Left ventricle myocardium inferior (tissue), 1 donor: Measurements from ENCODE around the gene TMA7. TPM values are rescaled to one million over a fixed set of nuclear protein-coding genes. Genes with fewer than 3 reads are reported as not detected.

Source experiments
- DNase-seq: peaks from one replicate; pipeline ENCODE4 v3.0.0-alpha.2; 2020
- H3K27ac ChIP-seq: fragments of 200-600 bp; replicated peaks from 2 replicates; pipeline ENCODE4 v1.8.0; 2021
- H3K27me3 ChIP-seq: fragments of 200-600 bp; 2 replicates; pipeline ENCODE4 v1.8.0; 2021; ENCODE audit warnings: low read depth
- H3K36me3 ChIP-seq: fragments of 200-600 bp; 2 replicates; pipeline ENCODE4 v1.8.0; 2021
- H3K4me1 ChIP-seq: fragments of 200-600 bp; 2 replicates; pipeline ENCODE4 v1.8.0; 2021
- H3K4me3 ChIP-seq: fragments of 200-600 bp; 2 replicates; pipeline ENCODE4 v1.8.0; 2021; ENCODE audit warnings: mild to moderate bottlenecking, moderate library complexity
- H3K9me3 ChIP-seq: fragments of 200-600 bp; replicated peaks from 2 replicates; pipeline ENCODE4 v1.8.0; 2021
- intact Hi-C: fragments of 100-400 bp; cut with micrococcal nuclease; formaldehyde crosslinking; loops from one replicate; pipeline ENCODE4 v1.11.0; 2022
- total RNA-seq: library from RNA; stranded (reverse); fragmentation: NEBNext Ultra II Directional; extraction: Animal tissue kit (Norgen Biotek cat#: 25700); gene quantifications from one replicate; pipeline ENCODE4 v1.2.1, GENCODE V29; 2021
- TF ChIP-seq, protein P1 (sequence below): fragments of 200-600 bp; IDR thresholded peaks from 2 replicates; pipeline ENCODE4 v1.8.0; 2021; ENCODE audit warnings: antibody characterized with exemption, mild to moderate bottlenecking, borderline replicate concordance
- donor health status: DM: no; HTN: yes; CAD: no; lungs with severe emphysema.

Gene TMA7
- total RNA-seq, 1 donor from 2014 or later: 258 TPM

DNA sequence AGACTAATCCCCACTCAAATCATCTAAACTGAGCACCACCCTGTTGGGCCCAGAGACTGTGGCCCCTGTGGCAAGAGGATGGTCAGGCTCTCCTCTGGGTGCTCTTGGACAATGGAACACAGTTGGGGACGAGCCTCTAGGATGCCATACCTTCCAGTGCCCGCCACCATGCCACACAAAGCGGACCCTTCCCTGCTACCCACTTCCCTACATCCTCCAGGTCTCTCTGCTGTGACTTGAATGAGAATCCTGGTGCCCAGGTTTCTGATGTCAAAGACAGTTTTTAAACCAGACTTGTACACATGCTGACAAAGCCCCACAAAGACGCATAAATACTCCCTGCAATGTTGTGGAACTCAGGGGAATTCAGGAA lies 4.8 kb upstream of the TMA7 start:
- Histone ChIP-seq H3K9me3 (no peaks in the 10 kb centered on the region), H3K4me3 (no peak overlapping the region), H3K27ac (peak overlapping the region; percentile 57), H3K36me3 (peaks cover 15% of the 10 kb centered on the region), H3K4me1 (peaks cover 34% of the 10 kb centered on the region), H3K27me3 (no peaks in the 10 kb centered on the region)
- intact Hi-C loops: loop anchor here (5.0 to 10.0 kb wide), 2 partner anchors 33 to 160 kb away; no protein-coding TSS in a partner anchor
- no peak for DNase-seq
- TF ChIP-seq, protein P1, sequence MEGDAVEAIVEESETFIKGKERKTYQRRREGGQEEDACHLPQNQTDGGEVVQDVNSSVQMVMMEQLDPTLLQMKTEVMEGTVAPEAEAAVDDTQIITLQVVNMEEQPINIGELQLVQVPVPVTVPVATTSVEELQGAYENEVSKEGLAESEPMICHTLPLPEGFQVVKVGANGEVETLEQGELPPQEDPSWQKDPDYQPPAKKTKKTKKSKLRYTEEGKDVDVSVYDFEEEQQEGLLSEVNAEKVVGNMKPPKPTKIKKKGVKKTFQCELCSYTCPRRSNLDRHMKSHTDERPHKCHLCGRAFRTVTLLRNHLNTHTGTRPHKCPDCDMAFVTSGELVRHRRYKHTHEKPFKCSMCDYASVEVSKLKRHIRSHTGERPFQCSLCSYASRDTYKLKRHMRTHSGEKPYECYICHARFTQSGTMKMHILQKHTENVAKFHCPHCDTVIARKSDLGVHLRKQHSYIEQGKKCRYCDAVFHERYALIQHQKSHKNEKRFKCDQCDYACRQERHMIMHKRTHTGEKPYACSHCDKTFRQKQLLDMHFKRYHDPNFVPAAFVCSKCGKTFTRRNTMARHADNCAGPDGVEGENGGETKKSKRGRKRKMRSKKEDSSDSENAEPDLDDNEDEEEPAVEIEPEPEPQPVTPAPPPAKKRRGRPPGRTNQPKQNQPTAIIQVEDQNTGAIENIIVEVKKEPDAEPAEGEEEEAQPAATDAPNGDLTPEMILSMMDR: no peak

DNA sequence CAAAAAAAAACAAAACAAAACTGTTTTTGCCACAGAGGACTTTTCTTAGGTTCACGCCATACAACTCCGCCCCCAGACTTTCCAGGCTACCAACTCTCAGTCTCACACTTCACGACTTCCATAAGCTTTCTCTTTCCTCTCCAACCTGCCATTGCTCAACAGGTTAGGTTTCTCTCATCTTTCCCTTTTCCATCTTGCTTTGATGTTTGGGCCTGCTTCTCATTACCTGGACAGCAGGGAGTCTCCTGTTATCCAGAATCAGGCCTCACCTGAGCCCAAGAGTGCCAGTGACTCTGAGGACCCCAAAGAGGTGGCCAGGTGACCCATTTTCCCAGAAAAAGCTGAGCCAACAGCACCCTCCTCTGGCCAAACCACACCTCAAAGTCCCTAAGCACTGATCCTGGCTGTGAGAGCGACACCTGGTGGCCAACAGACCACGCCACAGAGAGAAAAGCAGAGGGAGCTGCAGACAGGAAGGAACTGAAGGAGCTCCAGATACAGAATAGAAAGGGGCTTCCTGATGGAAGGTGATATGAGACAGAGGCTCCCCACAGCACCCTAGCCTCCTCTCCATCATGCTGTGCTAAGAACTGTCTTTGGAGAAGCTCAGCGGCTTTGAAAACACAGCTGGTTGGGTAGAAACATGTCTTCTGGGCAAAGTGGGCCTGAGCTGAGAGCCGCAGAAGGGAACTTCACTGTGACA lies 4.1 kb upstream of the TMA7 start:
- Histone ChIP-seq H3K27ac (no peak overlapping the region), H3K9me3 (no peaks in the 10 kb centered on the region), H3K27me3 (no peaks in the 10 kb centered on the region), H3K4me1 (peaks cover 39% of the 10 kb centered on the region), H3K36me3 (peaks cover 15% of the 10 kb centered on the region), H3K4me3 (no peak overlapping the region)
- intact Hi-C loops: loop anchor here (5.0 to 10.0 kb wide), 2 partner anchors 34 to 161 kb away; no protein-coding TSS in a partner anchor
- peak; percentile 87 for DNase-seq
- TF ChIP-seq, protein P1: peak; percentile 100

DNA sequence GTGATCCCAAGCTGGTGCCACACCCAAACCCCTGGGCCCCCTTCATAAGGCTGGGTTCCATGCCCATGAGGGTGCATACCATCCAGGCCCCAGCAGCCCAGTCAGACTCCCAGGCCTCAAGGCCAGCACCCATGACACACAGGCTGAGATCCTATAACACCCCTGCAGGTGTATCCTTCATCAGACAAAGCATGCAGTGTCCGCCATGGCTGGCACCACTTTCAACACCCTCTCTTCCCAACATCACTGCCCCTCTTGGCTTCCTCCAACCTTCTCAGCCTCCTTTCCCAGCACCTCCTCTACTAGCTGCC lies 3.6 kb upstream of the TMA7 start:
- DNase-seq: no peak
- Histone ChIP-seq H3K27me3 (no peaks in the 10 kb centered on the region), H3K36me3 (peaks cover 16% of the 10 kb centered on the region), H3K4me1 (peaks cover 45% of the 10 kb centered on the region), H3K27ac (no peak overlapping the region), H3K9me3 (no peaks in the 10 kb centered on the region), H3K4me3 (no peak overlapping the region)
- TF ChIP-seq, protein P1: no peak
- intact Hi-C loops: loop anchor here (5.0 to 10.0 kb wide), 2 partner anchors 34 to 162 kb away; no protein-coding TSS in a partner anchor

GRCh38 chr3:48436855-48437254 lies 3.2 kb upstream of the TMA7 start:
- intact Hi-C loops: loop anchor here (5.0 to 10.0 kb wide), 2 partner anchors 35 to 162 kb away; no protein-coding TSS in a partner anchor
- Histone ChIP-seq H3K4me1 (peaks cover 49% of the 10 kb centered on the region), H3K9me3 (no peaks in the 10 kb centered on the region), H3K4me3 (no peak overlapping the region), H3K36me3 (peaks cover 18% of the 10 kb centered on the region), H3K27ac (no peak overlapping the region), H3K27me3 (no peaks in the 10 kb centered on the region)
- TF ChIP-seq, protein P1: no peak
- DNase-seq: no peak

DNA sequence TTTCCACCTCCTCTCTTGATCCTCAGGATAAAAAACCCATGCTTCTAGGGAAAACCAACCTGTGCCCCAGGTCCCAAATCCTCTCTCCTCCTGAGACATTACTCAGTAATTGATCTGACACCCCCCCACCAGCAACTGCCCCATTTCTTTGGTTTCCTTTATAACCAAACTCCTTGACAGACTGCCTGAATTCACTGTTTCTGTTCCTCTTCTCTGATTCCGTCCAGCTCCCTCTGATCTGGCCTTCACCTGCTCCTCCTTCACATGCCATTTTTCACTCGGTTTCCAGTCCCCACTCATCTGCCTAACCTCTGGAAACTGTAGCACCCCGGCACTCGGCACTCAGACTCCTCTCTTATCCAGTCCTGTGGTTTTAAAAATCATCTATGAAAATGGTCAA lies 2.2 kb upstream of the TMA7 start:
- intact Hi-C loops: loop anchor here (5.0 to 10.0 kb wide), 2 partner anchors 36 to 163 kb away; no protein-coding TSS in a partner anchor
- no peak overlapping the region for H3K4me3 ChIP-seq
- peaks cover 17% of the 10 kb centered on the region for H3K36me3 ChIP-seq
- H3K27ac ChIP-seq: no peak overlapping the region
- TF ChIP-seq, protein P1: no peak
- H3K9me3 ChIP-seq: no peaks in the 10 kb centered on the region
- no peaks in the 10 kb centered on the region for H3K27me3 ChIP-seq
- no peak for DNase-seq
- H3K4me1 ChIP-seq: peaks cover 55% of the 10 kb centered on the region
